Measurements from ENCODE around the gene ARIH1. TPM values are rescaled to one million over a fixed set of nuclear protein-coding genes. Genes with fewer than 3 reads are reported as not detected.

The ARIH1 gene, protein sequence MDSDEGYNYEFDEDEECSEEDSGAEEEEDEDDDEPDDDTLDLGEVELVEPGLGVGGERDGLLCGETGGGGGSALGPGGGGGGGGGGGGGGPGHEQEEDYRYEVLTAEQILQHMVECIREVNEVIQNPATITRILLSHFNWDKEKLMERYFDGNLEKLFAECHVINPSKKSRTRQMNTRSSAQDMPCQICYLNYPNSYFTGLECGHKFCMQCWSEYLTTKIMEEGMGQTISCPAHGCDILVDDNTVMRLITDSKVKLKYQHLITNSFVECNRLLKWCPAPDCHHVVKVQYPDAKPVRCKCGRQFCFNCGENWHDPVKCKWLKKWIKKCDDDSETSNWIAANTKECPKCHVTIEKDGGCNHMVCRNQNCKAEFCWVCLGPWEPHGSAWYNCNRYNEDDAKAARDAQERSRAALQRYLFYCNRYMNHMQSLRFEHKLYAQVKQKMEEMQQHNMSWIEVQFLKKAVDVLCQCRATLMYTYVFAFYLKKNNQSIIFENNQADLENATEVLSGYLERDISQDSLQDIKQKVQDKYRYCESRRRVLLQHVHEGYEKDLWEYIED
- total RNA-seq (2022; extraction: Qiagen RNA extraction; ENCODE audit: low read depth), result 60.2 to 82.0 TPM (median 72.3 TPM) in 5 replicates

DNA sequence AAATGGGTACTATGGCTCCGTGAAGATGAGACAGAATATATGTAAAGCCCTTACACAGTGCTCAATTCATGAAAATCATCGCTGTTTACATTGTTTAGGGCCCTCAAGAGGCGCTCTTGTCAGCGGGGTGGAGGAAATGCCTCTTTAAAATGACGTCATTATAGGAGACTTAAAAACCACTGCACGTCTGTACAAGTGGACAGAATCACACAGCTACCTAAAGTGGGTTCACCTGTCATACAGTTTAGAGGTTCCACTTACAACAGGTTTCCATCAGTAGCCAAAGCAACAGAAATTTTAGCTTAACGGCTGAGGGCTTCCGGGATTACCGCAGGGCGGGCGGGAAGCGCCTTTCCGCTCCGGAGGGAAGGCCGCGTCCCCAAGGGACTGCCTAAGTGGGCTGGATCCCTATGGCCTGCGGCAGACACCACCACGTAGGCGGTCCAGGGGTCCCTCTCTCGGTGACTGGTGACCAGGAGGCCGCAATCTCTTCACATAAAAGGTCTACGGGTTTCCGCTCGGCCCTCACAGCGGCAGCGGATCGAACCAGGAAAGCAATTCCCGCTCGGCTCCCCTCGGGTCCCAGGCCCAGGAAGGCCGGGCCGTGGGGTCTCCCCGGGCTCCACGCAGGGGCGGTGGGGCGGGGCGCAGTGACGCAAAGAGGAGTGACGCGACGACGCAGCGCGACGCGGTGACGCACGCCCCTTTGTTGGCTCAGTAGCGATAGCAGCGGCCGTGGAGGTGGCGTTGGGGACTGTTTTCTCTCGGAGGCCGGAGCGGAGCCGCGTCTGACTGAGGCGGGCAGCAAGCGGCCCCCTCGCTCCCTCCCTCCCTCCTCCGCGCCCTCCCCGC is at the start of gene ARIH1:
TSS of gene ARIH1 (plus strand) at position 717 of the 852 bp plus-strand sequence. CDS start 310 bp downstream, outside the sequence.

Other genes starting within 250 kb of the ARIH1 start
- 3,339 to 3,789 TPM (median 3,599 TPM) in 5 replicates for gene PKM, start 243.1 kb upstream of the ARIH1 start, total RNA-seq (2022; extraction: Qiagen RNA extraction; ENCODE audit: low read depth)
- gene PARP6, start 201.8 kb upstream of the ARIH1 start, total RNA-seq (2022; extraction: Qiagen RNA extraction; ENCODE audit: low read depth), result 55.0 to 66.2 TPM (median 65.8 TPM) in 5 replicates
- 0.07 to 0.19 TPM (median 0.12 TPM) in 4 of 5 replicates, not detected in the other for gene CELF6, start 154.2 kb upstream of the ARIH1 start, total RNA-seq (2022; extraction: Qiagen RNA extraction; ENCODE audit: low read depth)
- 135 to 162 TPM (median 156 TPM) in 5 replicates for gene HEXA, start 98.3 kb upstream of the ARIH1 start, total RNA-seq (2022; extraction: Qiagen RNA extraction; ENCODE audit: low read depth)
- not detected in 5 replicates for gene TMEM202, start 76.0 kb upstream of the ARIH1 start, total RNA-seq (2022; extraction: Qiagen RNA extraction; ENCODE audit: low read depth)
- gene GOLGA6B, start 180.4 kb downstream of the ARIH1 start, total RNA-seq (2022; extraction: Qiagen RNA extraction; ENCODE audit: low read depth), result not detected in 5 replicates
- not detected in 5 replicates for gene HIGD2B, start 211.9 kb downstream of the ARIH1 start, total RNA-seq (2022; extraction: Qiagen RNA extraction; ENCODE audit: low read depth)
- gene BBS4, start 211.9 kb downstream of the ARIH1 start, total RNA-seq (2022; extraction: Qiagen RNA extraction; ENCODE audit: low read depth), result 17.6 to 24.0 TPM (median 18.2 TPM) in 5 replicates